Activated naive CD4-positive, alpha-beta T cell treated with anti-CD3 and anti-CD28 coated beads for 36 hours (primary cell): ENCODE results near the gene SPATA22. TPM values are rescaled to one million over a fixed set of nuclear protein-coding genes. Genes with fewer than 3 reads are reported as not detected.
"Not testable (repeated sequence)": the region's sequence is repeated elsewhere in the genome, so short reads cannot be mapped to it uniquely, and the experiment has no call there.

Experiments
- CTCF ChIA-PET: fragments of 350-600 bp; sonication (Branson Sonifier 250); formaldehyde crosslinking; loops from one replicate; lab custom pipeline; 2021; ENCODE audit warnings: antibody characterized with exemption; lab: Charles Lee
- DNase-seq: peaks from one replicate; pipeline ENCODE4 v3.0.0-alpha.2; 2020
- H3K27ac Mint-ChIP-seq: one replicate; pipeline ENCODE4 v1.8.0; 2021; ENCODE audit warnings: mild to moderate bottlenecking, mixed read lengths
- H3K27me3 Mint-ChIP-seq: one replicate; pipeline ENCODE4 v1.8.0; 2021; ENCODE audit warnings: low read depth, mixed read lengths
- H3K36me3 Mint-ChIP-seq: one replicate; pipeline ENCODE4 v1.8.0; 2021; ENCODE audit warnings: low read depth, mixed read lengths
- H3K4me1 Mint-ChIP-seq: one replicate; pipeline ENCODE4 v1.8.0; 2021; ENCODE audit warnings: low read depth, mixed read lengths
- H3K4me3 Mint-ChIP-seq: one replicate; pipeline ENCODE4 v1.8.0; 2021; ENCODE audit warnings: mild to moderate bottlenecking, moderate library complexity, mixed read lengths
- H3K9me3 Mint-ChIP-seq: one replicate; pipeline ENCODE4 v1.8.0; 2021; ENCODE audit warnings: mixed read lengths
- intact Hi-C: fragments of 100-400 bp; cut with micrococcal nuclease; formaldehyde crosslinking; loops from one replicate; pipeline ENCODE4 v1.15.1; 2023
- total RNA-seq, 2 experiments: library from RNA; stranded (reverse); gene quantifications; one replicate each; pipeline ENCODE4 v1.2.3, GENCODE V29; 2021

SPATA22 gene
- total RNA-seq, 2 experiments from 2014 or later = not detected

GRCh38 chr17:3448059-3448665 is 23.5 kb downstream of the SPATA22 start:
- Mint-ChIP-seq H3K27me3 (peaks cover 7% of the 10 kb centered on the region), H3K4me3 (no peak overlapping the region), H3K9me3 (no peaks in the 10 kb centered on the region), H3K36me3 (no peaks in the 10 kb centered on the region), H3K4me1 (no peaks in the 10 kb centered on the region), H3K27ac (no peak overlapping the region)
- intact Hi-C loops = no loop called here
- CTCF ChIA-PET = no interaction called here
- DNase-seq = no peak

- CTCF ChIA-PET = no interaction called here
- H3K9me3 Mint-ChIP-seq = no peaks in the 10 kb centered on the region
- intact Hi-C loops = no loop called here
- no peak overlapping the region for H3K4me3 Mint-ChIP-seq
- no peak overlapping the region for H3K27ac Mint-ChIP-seq
- peaks cover 7% of the 10 kb centered on the region for H3K27me3 Mint-ChIP-seq
- H3K4me1 Mint-ChIP-seq = no peaks in the 10 kb centered on the region
- no peaks in the 10 kb centered on the region for H3K36me3 Mint-ChIP-seq
- DNase-seq = peak; percentile 10
Observed at GRCh38 chr17:3447625-3448024, 24.0 kb downstream of the SPATA22 start.

GRCh38 chr17:3440451-3440850 is 31.2 kb downstream of the SPATA22 start:
- H3K27ac Mint-ChIP-seq = no peak overlapping the region

GRCh38 chr17:3438368-3438767 is 33.3 kb downstream of the SPATA22 start:
- no peaks in the 10 kb centered on the region for H3K36me3 Mint-ChIP-seq
- no peaks in the 10 kb centered on the region for H3K4me1 Mint-ChIP-seq
- DNase-seq = no peak
- peaks cover 5% of the 10 kb centered on the region for H3K27me3 Mint-ChIP-seq
- H3K9me3 Mint-ChIP-seq = no peaks in the 10 kb centered on the region
- no peak overlapping the region for H3K27ac Mint-ChIP-seq
- CTCF ChIA-PET = interaction anchor here (0.9 kb wide), 1 partner anchor 15 kb away, joined by 5 read pairs; no protein-coding TSS in a partner anchor
- intact Hi-C loops = no loop called here
- H3K4me3 Mint-ChIP-seq = no peak overlapping the region

More at GRCh38 chr17:3440451-3440850, 31.2 kb downstream of the SPATA22 start:
- Mint-ChIP-seq H3K9me3 (no peaks in the 10 kb centered on the region), H3K36me3 (no peaks in the 10 kb centered on the region), H3K27me3 (peaks cover 4% of the 10 kb centered on the region), H3K4me3 (no peak overlapping the region), H3K4me1 (no peaks in the 10 kb centered on the region)
- no peak for DNase-seq
- CTCF ChIA-PET = no interaction called here
- intact Hi-C loops = no loop called here

- H3K36me3 Mint-ChIP-seq = no peaks in the 10 kb centered on the region
- peaks cover 5% of the 10 kb centered on the region for H3K27me3 Mint-ChIP-seq
- intact Hi-C loops = no loop called here
- CTCF ChIA-PET = no interaction called here
- no peaks in the 10 kb centered on the region for H3K4me1 Mint-ChIP-seq
- H3K4me3 Mint-ChIP-seq = no peak within 1 kb of the TSS
- H3K9me3 Mint-ChIP-seq = no peaks in the 10 kb centered on the region
- DNase-seq = no peak
- H3K27ac Mint-ChIP-seq = no peak within 1 kb of the TSS
Observed at GRCh38 chr17:3433741-3434140, 37.9 kb downstream of the SPATA22 start, which contains the start of gene OR1E2. TSS of gene OR1E2 (minus strand) at chr17:3433841. CDS start at chr17:3433841, 0 bp downstream.

GRCh38 chr17:3433215-3433614 is 38.4 kb downstream of the SPATA22 start:
- DNase-seq = peak; percentile 51
- H3K36me3 Mint-ChIP-seq, intact Hi-C loops, H3K9me3 Mint-ChIP-seq, CTCF ChIA-PET, H3K27ac Mint-ChIP-seq, H3K4me1 Mint-ChIP-seq, H3K4me3 Mint-ChIP-seq, H3K27me3 Mint-ChIP-seq: not testable (repeated sequence)

GRCh38 chr17:3418222-3418621 is 53.4 kb downstream of the SPATA22 start:
- H3K4me1 Mint-ChIP-seq = no peaks in the 10 kb centered on the region
- no peak overlapping the region for H3K27ac Mint-ChIP-seq
- no peaks in the 10 kb centered on the region for H3K9me3 Mint-ChIP-seq
- H3K27me3 Mint-ChIP-seq = peaks cover 14% of the 10 kb centered on the region
- no peak overlapping the region for H3K4me3 Mint-ChIP-seq
- CTCF ChIA-PET = no interaction called here
- no peak for DNase-seq
- intact Hi-C loops = no loop called here
- no peaks in the 10 kb centered on the region for H3K36me3 Mint-ChIP-seq

- Mint-ChIP-seq H3K9me3 (no peaks in the 10 kb centered on the region), H3K4me3 (no peak overlapping the region), H3K36me3 (no peaks in the 10 kb centered on the region), H3K4me1 (no peaks in the 10 kb centered on the region), H3K27ac (no peak overlapping the region), H3K27me3 (peaks cover 19% of the 10 kb centered on the region)
- intact Hi-C loops = no loop called here
- CTCF ChIA-PET = interaction anchor here (0.6 kb wide), 1 partner anchor 566 kb away, joined by 4 read pairs; no protein-coding TSS in a partner anchor
- no peak for DNase-seq
Observed at GRCh38 chr17:3415610-3416009, 56.0 kb downstream of the SPATA22 start.

GRCh38 chr17:3412216-3412615 is 59.4 kb downstream of the SPATA22 start:
- H3K36me3 Mint-ChIP-seq, H3K9me3 Mint-ChIP-seq, CTCF ChIA-PET, H3K27ac Mint-ChIP-seq, H3K4me3 Mint-ChIP-seq, intact Hi-C loops, DNase-seq, H3K4me1 Mint-ChIP-seq: not testable (repeated sequence)
- peaks cover 25% of the 10 kb centered on the region for H3K27me3 Mint-ChIP-seq

GRCh38 chr17:3411070-3411469 is 60.5 kb downstream of the SPATA22 start, which contains the start of gene OR3A3:
TSS of gene OR3A3 (plus strand) at chr17:3411370.
- no peak for DNase-seq
- peaks cover 13% of the 10 kb centered on the region for H3K9me3 Mint-ChIP-seq
- H3K4me3 Mint-ChIP-seq = no peak within 1 kb of the TSS
- H3K27ac Mint-ChIP-seq = no peak within 1 kb of the TSS
- intact Hi-C loops = no loop called here
- peaks cover 5% of the 10 kb centered on the region for H3K36me3 Mint-ChIP-seq
- H3K27me3 Mint-ChIP-seq = peaks cover 30% of the 10 kb centered on the region
- CTCF ChIA-PET = interaction anchor here (0.6 to 0.9 kb wide), 2 partner anchors 32 to 286 kb away, joined by 3 read pairs; no protein-coding TSS in a partner anchor
- no peaks in the 10 kb centered on the region for H3K4me1 Mint-ChIP-seq

GRCh38 chr17:3403856-3404255 is 67.8 kb downstream of the SPATA22 start:
- H3K4me3 Mint-ChIP-seq, intact Hi-C loops, CTCF ChIA-PET, H3K4me1 Mint-ChIP-seq, DNase-seq, H3K27ac Mint-ChIP-seq, H3K36me3 Mint-ChIP-seq: not testable (repeated sequence)
- peaks cover 13% of the 10 kb centered on the region for H3K9me3 Mint-ChIP-seq
- peaks cover 13% of the 10 kb centered on the region for H3K27me3 Mint-ChIP-seq

GRCh38 chr17:3401786-3402185 is 69.8 kb downstream of the SPATA22 start:
- H3K27ac Mint-ChIP-seq = no peak overlapping the region
- H3K27me3 Mint-ChIP-seq = peaks cover 7% of the 10 kb centered on the region
- H3K36me3 Mint-ChIP-seq = no peaks in the 10 kb centered on the region
- no peaks in the 10 kb centered on the region for H3K4me1 Mint-ChIP-seq
- DNase-seq = no peak
- H3K9me3 Mint-ChIP-seq = peaks cover 4% of the 10 kb centered on the region
- no peak overlapping the region for H3K4me3 Mint-ChIP-seq
- intact Hi-C loops = no loop called here
- CTCF ChIA-PET = no interaction called here

- Mint-ChIP-seq H3K27ac (no peak overlapping the region), H3K27me3 (peaks cover 11% of the 10 kb centered on the region), H3K4me1 (no peaks in the 10 kb centered on the region), H3K9me3 (no peaks in the 10 kb centered on the region), H3K4me3 (no peak overlapping the region), H3K36me3 (no peaks in the 10 kb centered on the region)
- no peak for DNase-seq
- intact Hi-C loops = no loop called here
- CTCF ChIA-PET = no interaction called here
Observed at GRCh38 chr17:3400055-3400454, 71.6 kb downstream of the SPATA22 start.
